NCI-H345 (cell line): Measurements from ENCODE around the gene S100A7.
A peak's percentile ranks its signal among the peaks of the same experiment; 100 is the strongest.
"Not testable (repeated sequence)": the region's sequence is repeated elsewhere in the genome, so short reads cannot be mapped to it uniquely, and the experiment has no call there.

ENCODE experiments used
- DNase-seq: peaks from one replicate; lab custom pipeline; 2025; lab: John Stamatoyannopoulos, UW

The S100A7 gene

GRCh38 chr1:153476491-153477093 lies 16.1 kb upstream of the S100A7 start:
- no peak for DNase-seq

GRCh38 chr1:153475282-153475681 lies 14.8 kb upstream of the S100A7 start:
- DNase-seq = no peak

GRCh38 chr1:153474347-153474746 lies 13.9 kb upstream of the S100A7 start:
- DNase-seq = no peak

DNA sequence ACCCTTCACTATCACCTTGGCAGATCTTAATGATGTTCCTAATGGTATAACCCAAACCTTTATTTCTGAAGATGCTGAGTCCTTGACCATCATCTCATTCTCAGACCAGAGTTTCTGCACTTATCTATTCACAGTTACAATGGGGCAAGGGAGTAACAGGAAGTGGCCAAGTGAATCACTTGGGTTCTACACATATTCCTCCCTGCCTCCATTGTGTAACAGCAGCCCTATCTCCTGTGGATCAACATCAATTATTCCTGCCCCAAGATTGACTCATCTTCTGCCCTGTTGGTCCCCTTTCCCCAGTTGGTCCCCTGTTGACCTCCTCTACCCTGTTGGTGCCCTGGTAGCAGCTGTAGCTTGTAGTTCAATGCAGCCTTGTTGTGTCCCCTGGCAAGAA lies 10.3 kb upstream of the S100A7 start:
- no peak for DNase-seq

GRCh38 chr1:153466908-153467307 lies 6.5 kb upstream of the S100A7 start:
- no peak for DNase-seq

- no peak for DNase-seq
Observed at GRCh38 chr1:153465811-153466636, 5.6 kb upstream of the S100A7 start.

GRCh38 chr1:153462741-153463140 lies 2.3 kb upstream of the S100A7 start:
- DNase-seq = not testable (repeated sequence)

GRCh38 chr1:153459655-153460054 lies 796 bp downstream of the S100A7 start:
- DNase-seq = no peak

DNA sequence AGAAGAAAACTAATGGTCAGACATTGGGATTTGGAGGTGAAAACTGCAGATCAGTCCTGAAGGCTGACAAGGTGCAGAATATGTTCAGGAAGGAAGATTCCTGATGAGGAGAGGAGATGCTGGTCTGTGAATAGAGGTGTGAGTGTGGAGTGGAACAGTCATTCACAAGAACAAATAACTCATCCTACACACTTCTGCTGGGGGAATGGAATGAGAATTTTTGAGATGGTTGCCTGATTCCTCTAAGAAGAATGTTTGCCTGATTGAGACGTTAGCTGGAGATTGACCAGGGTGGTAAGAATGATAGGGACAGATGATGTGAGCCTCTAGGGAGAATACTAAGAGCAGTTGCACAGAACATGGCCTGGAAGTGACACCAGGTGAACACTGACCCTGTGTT lies 4.1 kb downstream of the S100A7 start:
- no peak for DNase-seq

GRCh38 chr1:153448851-153449250 lies 11.6 kb downstream of the S100A7 start:
- DNase-seq = not testable (repeated sequence)

- DNase-seq = no peak
Observed at GRCh38 chr1:153447498-153448170, 12.8 kb downstream of the S100A7 start.

GRCh38 chr1:153444078-153444477 lies 16.4 kb downstream of the S100A7 start:
- DNase-seq = no peak

DNA sequence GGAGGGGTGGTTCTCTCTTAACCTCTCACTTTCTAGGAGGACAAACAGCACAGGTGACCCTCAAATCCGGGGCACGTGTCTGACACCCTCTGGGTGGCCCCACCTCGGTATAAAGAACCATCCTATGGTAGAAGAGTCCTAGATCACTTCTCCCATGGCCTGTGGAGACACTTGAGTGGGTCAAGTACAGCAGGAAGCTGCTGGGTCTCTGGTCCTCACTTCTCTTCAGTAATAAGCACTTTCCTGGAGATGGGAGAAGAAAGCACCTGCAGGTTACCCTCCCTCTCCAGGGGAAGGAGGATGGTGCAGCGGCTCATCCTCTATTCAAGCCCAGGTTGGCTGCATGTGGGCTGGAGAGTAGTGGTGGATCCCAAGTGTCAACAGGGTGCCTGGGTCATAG lies 17.0 kb downstream of the S100A7 start:
- no peak for DNase-seq

GRCh38 chr1:153441238-153441755 lies 19.2 kb downstream of the S100A7 start:
- DNase-seq = peak; percentile 88

DNA sequence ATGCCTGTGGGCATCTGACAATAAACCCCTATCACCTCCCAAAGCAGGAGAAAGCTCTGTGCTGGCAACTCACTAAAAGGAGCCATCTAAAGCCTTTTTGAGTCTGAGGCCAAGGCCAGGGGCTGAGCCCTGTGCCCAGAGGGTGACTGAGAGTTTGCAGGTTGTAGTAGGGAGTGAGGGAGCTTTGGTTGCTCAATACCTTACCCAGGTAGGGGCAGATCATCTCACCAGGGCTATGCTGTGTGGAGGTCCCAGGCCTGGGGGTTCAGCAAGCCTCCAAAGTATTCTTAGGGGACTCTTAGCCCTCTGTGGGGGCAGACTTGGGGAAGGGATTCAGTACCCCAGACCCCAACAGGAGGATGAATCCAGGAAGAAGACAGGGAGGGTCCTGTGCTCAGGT lies 21.2 kb downstream of the S100A7 start:
- DNase-seq = no peak

DNA sequence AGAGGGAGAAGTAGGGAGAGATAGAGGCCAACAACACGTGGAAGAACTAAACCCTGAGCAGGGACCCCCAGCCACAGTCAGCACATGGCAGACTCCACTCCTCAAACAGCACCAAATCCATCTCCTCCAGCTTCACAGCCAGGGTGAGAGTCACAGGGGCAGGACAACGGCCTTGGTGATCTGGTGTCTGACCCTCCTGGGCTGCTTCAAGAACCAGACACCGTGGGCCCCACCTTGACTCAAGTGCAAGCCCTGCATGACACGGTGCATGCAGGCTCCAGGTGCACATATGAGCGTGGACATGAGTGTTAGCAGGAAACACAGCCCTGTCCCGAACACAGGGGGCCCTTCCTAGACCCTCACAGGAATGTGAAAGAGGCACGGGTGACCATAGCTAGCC lies 21.9 kb downstream of the S100A7 start:
- DNase-seq = no peak

GRCh38 chr1:153437236-153437635 lies 23.2 kb downstream of the S100A7 start:
- no peak for DNase-seq

GRCh38 chr1:153434746-153435455 lies 25.6 kb downstream of the S100A7 start:
- no peak for DNase-seq

GRCh38 chr1:153432874-153433681 lies 27.4 kb downstream of the S100A7 start:
- no peak for DNase-seq

DNA sequence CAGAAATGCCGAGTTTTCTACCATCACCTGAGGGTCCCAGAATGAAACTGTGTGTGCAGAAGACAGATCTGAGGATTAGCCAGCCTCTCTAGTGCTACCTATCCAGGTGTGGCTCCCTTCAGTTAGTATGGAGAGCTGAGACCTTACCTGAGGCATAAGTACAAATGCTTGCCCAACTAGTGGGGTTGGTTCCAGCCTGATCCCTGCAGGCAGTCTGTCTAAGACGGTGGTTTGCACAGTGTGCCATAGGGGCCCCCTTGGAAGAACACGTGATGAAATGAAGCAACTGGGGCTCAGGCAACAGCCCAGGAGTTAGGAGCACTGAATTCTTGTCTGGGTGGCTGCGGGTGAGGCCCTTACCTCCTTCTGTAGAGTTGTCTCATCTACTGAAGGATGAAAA lies 28.5 kb downstream of the S100A7 start:
- DNase-seq = no peak

DNA sequence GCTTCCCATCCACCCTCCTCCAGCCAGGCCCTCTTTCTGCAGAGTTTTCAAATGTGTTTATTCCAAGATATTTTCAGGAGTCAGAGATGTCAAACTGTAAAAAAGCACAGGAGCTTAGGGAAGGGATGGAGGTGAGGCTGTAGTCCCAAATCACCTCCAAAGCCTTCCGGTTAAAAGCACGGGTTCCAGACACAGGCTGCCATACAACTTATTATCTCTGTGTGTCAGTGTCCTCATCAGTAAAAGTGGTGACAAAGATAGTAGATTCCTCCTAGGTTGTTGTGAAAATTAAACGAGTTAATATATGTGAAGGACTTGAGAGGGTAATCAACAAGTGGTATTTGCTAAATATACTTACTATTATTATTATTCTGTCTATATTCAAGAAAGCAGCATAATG lies 29.0 kb downstream of the S100A7 start:
- DNase-seq = no peak
